Ectodermal cell (in vitro differentiated cells): ENCODE measurements around the gene TTC9B.

ENCODE experiments used
- H3K27ac ChIP-seq: 2 replicates; pipeline ENCODE4 v1.7.0; 2013; ENCODE audit warnings: mild to moderate bottlenecking, low read depth, low read length; ENCODE audit not compliant: insufficient read depth, poor library complexity, severe bottlenecking
- H3K27me3 ChIP-seq: 2 replicates; pipeline ENCODE4 v1.7.0; 2013; ENCODE audit warnings: mild to moderate bottlenecking, low read length; ENCODE audit not compliant: insufficient read depth, control insufficient read depth, poor library complexity, severe bottlenecking
- H3K36me3 ChIP-seq: one replicate; pipeline ENCODE4 v1.7.0; 2013; ENCODE audit warnings: low read length; ENCODE audit not compliant: control insufficient read depth, insufficient read depth
- H3K4me1 ChIP-seq: one replicate; pipeline ENCODE4 v1.7.0; 2013; ENCODE audit warnings: low read length; ENCODE audit not compliant: control insufficient read depth, insufficient read depth
- H3K4me3 ChIP-seq: 2 replicates; pipeline ENCODE4 v1.7.0; 2013; ENCODE audit warnings: low read depth, low read length, control low read depth; ENCODE audit not compliant: insufficient read depth
- H3K9me3 ChIP-seq: 2 replicates; pipeline ENCODE4 v1.7.0; 2013; ENCODE audit warnings: mild to moderate bottlenecking, low read length, moderate library complexity; ENCODE audit not compliant: control insufficient read depth
- WGBS, 2 experiments: methylation state at CpG; one replicate each; pipeline ENCODE4 v1.1.7; 2013; ENCODE audit warnings: missing lambda C conversion rate in 2 of 2; 5-methylcytosine and 5-hydroxymethylcytosine counted together

The TTC9B gene

GRCh38 chr19:40216013-40216776 is 2.0 kb downstream of the TTC9B start:
- Histone ChIP-seq H3K9me3 (no peaks in the 10 kb centered on the region), H3K36me3 (peaks cover 3% of the 10 kb centered on the region), H3K4me3 (no peak overlapping the region), H3K27ac (no peak overlapping the region), H3K4me1 (no peaks in the 10 kb centered on the region), H3K27me3 (peaks cover 56% of the 10 kb centered on the region)
- WGBS, 2 experiments, result 86% methylated on average over 23 of the region's 23 CpGs

- Histone ChIP-seq H3K36me3 (peaks cover 3% of the 10 kb centered on the region), H3K4me3 (no peak overlapping the region), H3K9me3 (no peaks in the 10 kb centered on the region), H3K4me1 (no peaks in the 10 kb centered on the region), H3K27me3 (peaks cover 44% of the 10 kb centered on the region), H3K27ac (no peak overlapping the region)
- WGBS, 2 experiments, result 92 to 95% methylated on average over 22 of the region's 22 CpGs
These were observed 3.2 kb downstream of the TTC9B start for GRCh38 chr19:40214936-40215335.

GRCh38 chr19:40213882-40214570 is 4.2 kb downstream of the TTC9B start:
- H3K27ac ChIP-seq, result no peak overlapping the region
- H3K27me3 ChIP-seq, result peaks cover 35% of the 10 kb centered on the region
- no peak overlapping the region for H3K4me3 ChIP-seq
- H3K9me3 ChIP-seq, result no peaks in the 10 kb centered on the region
- no peaks in the 10 kb centered on the region for H3K4me1 ChIP-seq
- peaks cover 3% of the 10 kb centered on the region for H3K36me3 ChIP-seq
- WGBS, 2 experiments, result 94 to 95% methylated on average over 50 of the region's 50 CpGs

- peaks cover 3% of the 10 kb centered on the region for H3K36me3 ChIP-seq
- H3K9me3 ChIP-seq, result no peaks in the 10 kb centered on the region
- H3K27me3 ChIP-seq, result peaks cover 28% of the 10 kb centered on the region
- 94 to 95% methylated on average over 53 of the region's 53 CpGs for WGBS, 2 experiments
- no peak overlapping the region for H3K4me3 ChIP-seq
- H3K27ac ChIP-seq, result no peak overlapping the region
- H3K4me1 ChIP-seq, result no peaks in the 10 kb centered on the region
These were observed 4.8 kb downstream of the TTC9B start for GRCh38 chr19:40213251-40213829.

- H3K36me3 ChIP-seq, result peaks cover 3% of the 10 kb centered on the region
- no peak overlapping the region for H3K27ac ChIP-seq
- WGBS, 2 experiments, result 54 to 60% methylated on average over 5 of the region's 5 CpGs
- H3K9me3 ChIP-seq, result no peaks in the 10 kb centered on the region
- H3K4me1 ChIP-seq, result no peaks in the 10 kb centered on the region
- H3K27me3 ChIP-seq, result peaks cover 4% of the 10 kb centered on the region
- no peak overlapping the region for H3K4me3 ChIP-seq
These were observed 7.3 kb downstream of the TTC9B start for GRCh38 chr19:40210889-40211288.

GRCh38 chr19:40208602-40209001 is 9.6 kb downstream of the TTC9B start:
- no peak overlapping the region for H3K4me3 ChIP-seq
- no peaks in the 10 kb centered on the region for H3K27me3 ChIP-seq
- H3K9me3 ChIP-seq, result no peaks in the 10 kb centered on the region
- H3K27ac ChIP-seq, result no peak overlapping the region
- 95 to 97% methylated on average over 4 of the region's 5 CpGs for WGBS, 2 experiments
- H3K36me3 ChIP-seq, result peaks cover 3% of the 10 kb centered on the region
- no peaks in the 10 kb centered on the region for H3K4me1 ChIP-seq

GRCh38 chr19:40205760-40206159 is 12.4 kb downstream of the TTC9B start:
- Histone ChIP-seq H3K27me3 (no peaks in the 10 kb centered on the region), H3K4me1 (no peaks in the 10 kb centered on the region), H3K9me3 (no peaks in the 10 kb centered on the region), H3K27ac (no peak overlapping the region), H3K4me3 (no peak overlapping the region), H3K36me3 (no peaks in the 10 kb centered on the region)
- 92% methylated on average over 21 of the region's 21 CpGs for WGBS, 2 experiments

GRCh38 chr19:40204381-40204780 is 13.8 kb downstream of the TTC9B start:
- no peak overlapping the region for H3K27ac ChIP-seq
- no peak overlapping the region for H3K4me3 ChIP-seq
- H3K27me3 ChIP-seq, result no peaks in the 10 kb centered on the region
- no peaks in the 10 kb centered on the region for H3K4me1 ChIP-seq
- no peaks in the 10 kb centered on the region for H3K36me3 ChIP-seq
- WGBS, 2 experiments, result 93 to 97% methylated on average over 16 of the region's 16 CpGs
- H3K9me3 ChIP-seq, result no peaks in the 10 kb centered on the region

- Histone ChIP-seq H3K27ac (no peak overlapping the region), H3K4me3 (no peak overlapping the region), H3K4me1 (no peaks in the 10 kb centered on the region), H3K9me3 (no peaks in the 10 kb centered on the region), H3K27me3 (no peaks in the 10 kb centered on the region), H3K36me3 (no peaks in the 10 kb centered on the region)
- 89 to 93% methylated on average over 9 of the region's 9 CpGs for WGBS, 2 experiments
These were observed 17.7 kb downstream of the TTC9B start for GRCh38 chr19:40200341-40201099.
